HCT116 (cell line): ENCODE results near the gene OPN3.

ENCODE experiments used
- EZH2phosphoT487 ChIP-seq: fragments of 200-600 bp; IDR thresholded peaks from 2 replicates; pipeline ENCODE4 v1.6.1; 2018; ENCODE audit warnings: antibody characterized with exemption, borderline replicate concordance
- SIN3A ChIP-seq: IDR thresholded peaks from 2 replicates; pipeline ENCODE4 v1.6.1; 2012; ENCODE audit warnings: low read depth

DNA sequence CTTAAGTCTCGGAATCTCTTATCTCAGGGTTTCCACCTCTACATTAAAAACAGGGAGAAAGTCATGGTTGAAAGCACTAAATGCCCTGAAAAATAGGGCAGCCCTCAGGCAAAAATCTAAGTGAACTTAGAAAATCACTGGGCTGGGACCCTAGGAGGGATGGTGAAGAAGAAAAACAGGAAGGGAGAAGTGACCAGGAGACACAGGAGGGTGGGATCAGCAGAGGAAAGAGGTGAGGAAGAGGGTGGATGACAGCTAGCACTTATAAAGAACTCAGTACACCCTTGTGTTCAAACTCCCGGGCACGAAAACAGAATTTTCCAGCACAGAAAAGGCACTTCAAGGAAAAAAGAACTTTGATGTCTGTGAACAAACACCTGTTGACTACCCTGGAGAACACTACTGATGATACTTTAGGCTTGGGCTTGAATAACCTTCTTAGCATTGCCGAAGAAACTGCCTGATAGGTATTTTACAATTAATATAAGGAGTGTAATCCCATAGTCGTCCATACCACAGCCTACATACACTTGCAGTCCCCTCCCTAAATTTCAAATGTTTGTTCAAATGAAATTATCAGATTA is 2.0 kb downstream of the OPN3 start:
- no peak for TF ChIP-seq EZH2phosphoT487
- no peak for TF ChIP-seq SIN3A
